ENCODE data around the gene TMEFF1.
A peak's percentile ranks its signal among the peaks of the same experiment; 100 is the strongest.

The TMEFF1 gene

DNA sequence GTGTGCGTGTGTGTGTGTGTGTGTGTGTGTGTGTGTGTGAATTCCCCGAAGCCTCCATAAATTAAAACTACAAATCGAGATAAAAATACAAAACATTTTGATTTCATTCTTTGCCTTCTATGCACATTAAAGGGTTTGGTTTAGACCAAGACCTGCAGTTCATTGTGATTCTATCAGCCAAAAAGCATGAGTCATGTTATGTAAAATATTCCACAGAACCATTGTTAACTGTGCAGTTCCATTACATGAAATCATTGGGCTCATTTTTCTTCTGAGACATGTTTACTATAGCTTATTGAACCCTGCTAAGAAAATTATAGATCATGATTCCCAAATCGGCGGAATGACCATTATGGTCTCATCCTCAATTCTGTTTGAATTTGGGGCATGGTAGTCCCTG is 116.6 kb downstream of the TMEFF1 start:
- Histone ChIP-seq H3K36me3 (replicated peaks) (no peaks in the 10 kb centered on the region), H3K4me3 (ENCODE audit: low read depth, low read length) (no peak overlapping the region), H3K27me3 (replicated peaks) (no peaks in the 10 kb centered on the region), H3K27ac (peak overlapping the region; percentile 65)
- TF ChIP-seq, protein P1, sequence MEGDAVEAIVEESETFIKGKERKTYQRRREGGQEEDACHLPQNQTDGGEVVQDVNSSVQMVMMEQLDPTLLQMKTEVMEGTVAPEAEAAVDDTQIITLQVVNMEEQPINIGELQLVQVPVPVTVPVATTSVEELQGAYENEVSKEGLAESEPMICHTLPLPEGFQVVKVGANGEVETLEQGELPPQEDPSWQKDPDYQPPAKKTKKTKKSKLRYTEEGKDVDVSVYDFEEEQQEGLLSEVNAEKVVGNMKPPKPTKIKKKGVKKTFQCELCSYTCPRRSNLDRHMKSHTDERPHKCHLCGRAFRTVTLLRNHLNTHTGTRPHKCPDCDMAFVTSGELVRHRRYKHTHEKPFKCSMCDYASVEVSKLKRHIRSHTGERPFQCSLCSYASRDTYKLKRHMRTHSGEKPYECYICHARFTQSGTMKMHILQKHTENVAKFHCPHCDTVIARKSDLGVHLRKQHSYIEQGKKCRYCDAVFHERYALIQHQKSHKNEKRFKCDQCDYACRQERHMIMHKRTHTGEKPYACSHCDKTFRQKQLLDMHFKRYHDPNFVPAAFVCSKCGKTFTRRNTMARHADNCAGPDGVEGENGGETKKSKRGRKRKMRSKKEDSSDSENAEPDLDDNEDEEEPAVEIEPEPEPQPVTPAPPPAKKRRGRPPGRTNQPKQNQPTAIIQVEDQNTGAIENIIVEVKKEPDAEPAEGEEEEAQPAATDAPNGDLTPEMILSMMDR (IDR thresholded peaks at IDR 0.05; ENCODE audit: low read depth, low read length, missing control alignments), result no peak
- DNase-seq, result no peak
- in situ Hi-C loops (cut with HindIII; ENCODE audit: low pct_ligation_motif_present, low sequenced_read_pairs), result no loop called here

- H3K36me3 ChIP-seq (replicated peaks), result no peaks in the 10 kb centered on the region
- DNase-seq, result peak; percentile 82
- in situ Hi-C loops (cut with HindIII; ENCODE audit: low pct_ligation_motif_present, low sequenced_read_pairs), result no loop called here
- peak overlapping the region; percentile 65 for H3K27ac ChIP-seq
- H3K4me3 ChIP-seq (ENCODE audit: low read depth, low read length), result no peak overlapping the region
- no peaks in the 10 kb centered on the region for H3K27me3 ChIP-seq (replicated peaks)
- TF ChIP-seq, protein P1 (IDR thresholded peaks at IDR 0.05; ENCODE audit: low read depth, low read length, missing control alignments), result no peak
Observed at GRCh38 chr9:100590481-100590880, 117.5 kb downstream of the TMEFF1 start.

DNA sequence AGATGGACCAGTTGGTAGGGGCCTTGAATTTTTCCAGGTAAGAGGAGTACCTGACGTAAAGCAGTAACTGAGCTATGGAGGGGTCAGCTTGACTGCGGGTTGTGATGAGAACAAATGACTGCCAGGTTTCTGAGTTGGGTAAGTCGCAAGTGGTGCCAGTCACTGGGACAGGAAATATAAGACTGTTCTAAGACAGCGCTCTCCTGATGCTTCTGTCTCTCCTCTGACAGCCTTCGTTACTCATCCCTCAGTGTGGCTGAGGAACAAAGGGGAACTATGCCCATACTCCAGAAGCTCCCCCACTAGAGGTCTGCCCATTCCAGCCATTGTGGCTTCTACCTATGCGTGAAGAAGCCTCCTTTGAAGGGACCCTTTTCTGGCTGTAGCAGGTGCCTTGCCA is 118.2 kb downstream of the TMEFF1 start:
- Histone ChIP-seq H3K36me3 (replicated peaks) (no peaks in the 10 kb centered on the region), H3K27ac (peak overlapping the region; percentile 45), H3K27me3 (replicated peaks) (no peaks in the 10 kb centered on the region), H3K4me3 (ENCODE audit: low read depth, low read length) (no peak overlapping the region)
- no peak for DNase-seq
- TF ChIP-seq, protein P1 (IDR thresholded peaks at IDR 0.05; ENCODE audit: low read depth, low read length, missing control alignments), result no peak
- in situ Hi-C loops (cut with HindIII; ENCODE audit: low pct_ligation_motif_present, low sequenced_read_pairs), result no loop called here

DNA sequence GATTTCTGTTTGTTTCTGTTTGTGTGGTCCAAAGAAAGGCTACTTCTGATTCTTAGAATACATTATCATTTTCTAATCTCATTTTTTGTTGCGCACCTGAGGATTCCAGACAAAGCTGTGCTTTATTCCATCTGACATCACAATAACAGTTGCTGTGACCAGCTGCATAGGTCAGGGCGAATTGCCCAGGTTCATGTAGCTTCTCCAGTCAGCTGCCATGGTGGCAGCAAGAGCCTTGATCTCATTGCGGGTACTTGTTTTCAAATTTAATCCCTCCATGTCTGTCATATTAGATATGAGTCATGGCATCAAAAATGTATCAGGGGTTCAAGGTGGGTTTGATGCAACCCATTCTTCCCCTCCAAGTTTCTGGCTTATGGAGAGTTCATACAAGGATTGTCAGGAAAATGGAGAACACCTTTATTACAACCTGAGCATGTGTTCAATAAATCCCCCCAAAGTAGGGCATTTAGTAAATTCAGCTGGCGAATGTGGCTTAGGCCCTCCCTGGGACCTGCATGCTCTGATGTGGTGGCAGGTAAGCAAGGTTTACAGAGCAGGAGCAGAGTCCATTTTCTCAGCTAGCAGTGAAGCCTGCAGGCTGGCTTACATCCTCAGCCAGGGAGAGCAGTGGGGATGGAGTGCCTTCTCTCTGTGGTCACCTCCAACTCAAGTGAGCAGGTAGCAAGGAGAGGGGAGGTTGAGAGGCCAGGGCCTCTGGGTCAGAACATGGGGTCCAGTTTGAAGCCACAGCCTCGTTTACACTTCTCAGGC is 118.9 kb downstream of the TMEFF1 start:
- DNase-seq, result no peak
- H3K36me3 ChIP-seq (replicated peaks), result no peaks in the 10 kb centered on the region
- in situ Hi-C loops (cut with HindIII; ENCODE audit: low pct_ligation_motif_present, low sequenced_read_pairs), result no loop called here
- no peaks in the 10 kb centered on the region for H3K27me3 ChIP-seq (replicated peaks)
- H3K27ac ChIP-seq, result no peak overlapping the region
- TF ChIP-seq, protein P1 (IDR thresholded peaks at IDR 0.05; ENCODE audit: low read depth, low read length, missing control alignments), result no peak
- H3K4me3 ChIP-seq (ENCODE audit: low read depth, low read length), result no peak overlapping the region

GRCh38 chr9:100595391-100596199 is 122.6 kb downstream of the TMEFF1 start:
- no peak overlapping the region for H3K27ac ChIP-seq
- in situ Hi-C loops (cut with HindIII; ENCODE audit: low pct_ligation_motif_present, low sequenced_read_pairs), result no loop called here
- DNase-seq, result peak; percentile 64
- H3K27me3 ChIP-seq (replicated peaks), result no peaks in the 10 kb centered on the region
- H3K36me3 ChIP-seq (replicated peaks), result no peaks in the 10 kb centered on the region
- TF ChIP-seq, protein P1 (IDR thresholded peaks at IDR 0.05; ENCODE audit: low read depth, low read length, missing control alignments), result peak; percentile 75
- H3K4me3 ChIP-seq (ENCODE audit: low read depth, low read length), result no peak overlapping the region

Measured in brain microvascular endothelial cell (primary cell).